ENCODE measurements around the gene UBXN7. TPM values are rescaled to one million over a fixed set of nuclear protein-coding genes. Genes with fewer than 3 reads are reported as not detected.

The UBXN7 gene
- total RNA-seq, 1 experiment from 2014 or later: 32.4 TPM

Other genes with a start within 250 kb of the UBXN7 start
- gene ZDHHC19, start 221.0 kb downstream of the UBXN7 start, total RNA-seq (2014; rRNA removed; shearing (Covaris generic)): not detected in 2 replicates
- not detected in 2 replicates for gene SLC51A, start 215.9 kb downstream of the UBXN7 start, total RNA-seq (2014; rRNA removed; shearing (Covaris generic))
- gene PCYT1A, start 144.7 kb downstream of the UBXN7 start, total RNA-seq (2014; rRNA removed; shearing (Covaris generic)): 17.7 and 19.6 TPM in 2 replicates
- 3.9 and 4.7 TPM in 2 replicates for gene DYNLT2B, start 114.2 kb downstream of the UBXN7 start, total RNA-seq (2014; rRNA removed; shearing (Covaris generic))
- gene TM4SF19, start 94.0 kb downstream of the UBXN7 start, total RNA-seq (2014; rRNA removed; shearing (Covaris generic)): 0.38 and 0.76 TPM in 2 replicates
- gene RNF168, start 71.3 kb upstream of the UBXN7 start, total RNA-seq (2014; rRNA removed; shearing (Covaris generic)): 26.0 and 30.0 TPM in 2 replicates
- gene SMCO1, start 82.9 kb upstream of the UBXN7 start, total RNA-seq (2014; rRNA removed; shearing (Covaris generic)): not detected in 2 replicates
- gene WDR53, start 136.1 kb upstream of the UBXN7 start, total RNA-seq (2014; rRNA removed; shearing (Covaris generic)): 10.3 and 12.8 TPM in 2 replicates
- 29.3 and 32.3 TPM in 2 replicates for gene FBXO45, start 136.2 kb upstream of the UBXN7 start, total RNA-seq (2014; rRNA removed; shearing (Covaris generic))
- not detected in 2 replicates for gene NRROS, start 207.3 kb upstream of the UBXN7 start, total RNA-seq (2014; rRNA removed; shearing (Covaris generic))